Nucleus accumbens (tissue), 56 donors: ENCODE measurements around the gene EEF2.
A peak's percentile ranks its signal among the peaks of the same experiment; 100 is the strongest.
"Not testable (repeated sequence)": the region's sequence is repeated elsewhere in the genome, so short reads cannot be mapped to it uniquely, and the experiment has no call there.

Experiments
- DNase-seq, 56 donors: peaks; one replicate each; lab custom pipeline; 2025; lab: John Stamatoyannopoulos, UW

EEF2 gene

DNA sequence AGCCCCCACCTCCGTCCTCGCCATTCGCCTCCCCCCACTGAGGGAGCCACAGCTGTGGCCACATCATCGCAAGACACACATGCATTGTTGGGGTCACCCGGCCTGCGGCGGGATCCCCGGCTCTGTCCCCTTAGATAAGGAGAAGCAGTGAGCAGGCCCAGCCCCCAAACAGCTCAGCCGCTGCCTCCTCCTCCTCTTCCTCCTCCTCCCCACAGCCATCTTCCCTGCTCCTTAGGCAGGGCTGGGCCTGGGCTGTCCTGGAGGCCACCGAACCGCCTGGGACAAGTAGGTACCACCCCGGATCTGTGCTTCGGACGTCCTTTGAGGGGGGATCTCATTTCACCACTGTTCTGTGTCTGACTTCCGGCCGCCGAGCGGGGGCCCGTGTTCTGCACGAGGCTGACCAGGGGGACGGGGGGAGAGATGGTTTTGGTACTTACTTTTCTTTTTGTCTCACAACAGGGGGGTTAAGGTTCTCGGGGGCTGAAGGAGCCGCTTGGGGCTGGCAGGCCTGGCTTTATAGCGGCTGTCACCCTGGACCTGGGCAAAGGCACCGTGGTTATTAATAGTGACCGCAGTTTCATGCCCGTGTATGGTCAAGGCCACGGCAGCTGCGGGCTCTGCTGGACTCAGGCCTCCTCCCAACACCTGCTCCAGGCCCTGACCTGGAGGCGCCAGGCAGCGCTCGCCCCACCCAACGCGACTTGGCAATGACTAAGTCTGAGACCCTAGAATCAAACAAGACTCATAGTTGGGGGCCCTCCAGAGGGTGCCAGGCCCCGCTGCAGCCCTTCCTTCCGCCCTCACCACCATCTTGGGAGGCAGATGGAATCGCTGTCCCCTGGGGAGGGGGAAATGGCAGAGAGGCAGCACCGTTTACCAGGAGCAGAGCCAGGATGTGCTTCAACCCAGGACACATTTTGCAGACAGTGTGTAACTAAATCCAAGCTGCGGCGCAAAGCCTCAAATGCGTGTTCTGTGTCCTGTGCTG, 34.1 kb downstream of the EEF2 start:
- DNase-seq: no peak

DNA sequence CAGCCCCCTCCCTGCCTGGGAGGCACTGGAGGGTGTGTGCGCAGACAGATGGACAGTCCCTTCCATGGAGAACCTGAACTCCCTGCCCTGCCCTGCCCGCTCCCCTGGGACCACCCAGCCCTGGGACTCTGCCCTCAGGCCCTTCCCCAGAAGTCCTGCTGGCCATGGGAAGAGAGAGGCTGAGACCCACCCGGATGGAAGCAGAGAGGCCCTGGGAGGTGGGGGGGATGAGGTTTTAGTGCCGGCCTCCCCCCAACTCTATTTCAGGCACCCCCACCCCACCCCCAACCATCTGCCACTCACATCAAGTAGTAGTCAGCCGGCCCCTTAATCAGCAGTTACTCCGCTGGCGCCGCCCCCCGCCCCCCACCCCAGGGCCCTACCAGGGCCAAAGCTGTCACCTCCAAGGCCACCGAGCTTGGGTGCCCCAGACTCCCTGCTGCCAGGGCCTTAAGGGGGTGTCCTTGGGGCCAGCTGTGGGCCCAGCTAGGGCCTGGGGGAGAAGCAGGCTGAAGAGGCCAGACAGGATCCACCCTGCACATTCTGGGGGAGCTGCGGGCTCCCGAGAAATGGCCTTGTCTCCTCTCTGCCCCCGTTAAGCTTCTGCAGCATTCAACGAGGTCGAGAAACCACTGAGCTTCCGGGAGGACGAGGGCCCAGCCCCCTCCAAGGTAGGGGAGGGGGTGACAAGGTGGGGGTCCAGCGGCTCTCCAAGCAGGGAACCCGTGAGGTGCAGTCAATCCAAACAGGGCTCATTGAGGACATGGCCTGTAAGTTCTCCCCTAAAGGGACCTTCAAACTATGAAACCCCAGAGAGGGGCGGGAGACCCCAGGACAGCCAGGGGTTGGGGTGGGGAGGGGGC, 35.0 kb downstream of the EEF2 start:
- DNase-seq: no peak

DNA sequence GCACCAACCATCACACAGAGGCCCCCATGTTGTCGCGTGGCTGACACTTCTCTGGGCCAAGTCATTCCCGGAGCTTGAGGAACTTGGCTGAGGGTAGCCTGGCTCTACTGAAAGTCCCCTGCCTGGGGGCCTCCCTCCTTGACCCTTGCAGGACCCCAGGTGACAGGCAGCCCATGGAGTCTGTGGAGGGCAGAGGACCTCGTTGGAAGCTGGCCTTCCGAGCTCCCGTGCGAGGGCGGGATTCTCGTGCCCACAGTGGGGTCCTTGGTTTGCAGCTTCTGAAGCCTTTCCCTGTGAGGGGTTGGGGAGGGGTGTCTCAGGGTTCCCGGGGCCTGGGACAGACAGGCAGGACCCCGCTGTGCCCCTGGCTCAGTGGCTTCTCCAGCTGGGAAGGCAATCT, 36.0 kb downstream of the EEF2 start:
- DNase-seq: no peak

DNA sequence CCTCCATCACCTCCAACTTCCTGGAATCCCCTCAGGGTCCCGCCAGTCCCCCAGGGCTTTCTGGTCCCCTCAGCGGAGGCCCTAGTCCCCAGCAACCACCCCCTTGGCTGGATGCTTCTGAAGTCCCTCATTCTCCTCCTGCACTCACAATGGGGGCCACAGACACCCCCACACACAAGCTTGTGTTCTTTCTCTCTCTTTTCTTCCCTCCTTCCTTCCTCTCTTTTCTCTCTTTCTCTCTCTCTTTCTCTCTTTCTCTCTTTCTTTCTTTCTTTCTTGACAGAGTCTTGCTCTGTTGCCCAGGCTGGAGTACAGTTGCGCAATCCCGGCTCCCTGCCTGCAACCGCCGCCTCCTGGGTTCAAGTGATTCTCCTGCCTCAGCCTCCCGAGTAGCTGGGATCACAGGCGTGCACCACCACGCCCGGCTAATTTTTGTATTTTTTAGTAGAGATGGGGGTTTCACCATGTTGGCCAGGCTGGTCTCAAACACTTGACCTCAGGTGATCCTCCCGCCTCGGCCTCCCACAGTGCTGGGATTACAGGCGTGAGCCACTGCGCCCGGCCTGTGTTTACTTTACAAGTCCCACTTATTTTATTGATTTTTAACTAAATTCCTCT, 37.8 kb downstream of the EEF2 start:
- not testable (repeated sequence) for DNase-seq

DNA sequence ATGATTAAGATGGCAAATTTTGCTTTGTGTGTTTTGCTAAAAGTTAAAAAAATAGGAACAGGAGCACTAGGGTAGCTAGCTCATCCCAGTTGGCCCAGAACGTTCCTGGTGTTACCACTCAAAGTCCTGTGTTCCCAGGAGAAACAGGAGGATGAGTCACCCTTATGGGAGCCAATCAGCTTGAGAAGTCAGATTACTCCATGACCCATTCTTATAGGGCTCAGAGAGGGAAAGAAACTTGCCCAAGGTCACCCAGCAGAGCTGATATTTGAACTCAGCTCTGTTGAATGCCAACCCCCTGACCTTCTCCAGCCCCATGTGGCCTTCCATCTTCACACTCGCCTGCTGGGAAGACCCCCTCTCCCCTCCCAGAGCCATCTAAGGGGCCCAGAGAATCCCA, 39.4 kb downstream of the EEF2 start:
- DNase-seq: no peak

DNA sequence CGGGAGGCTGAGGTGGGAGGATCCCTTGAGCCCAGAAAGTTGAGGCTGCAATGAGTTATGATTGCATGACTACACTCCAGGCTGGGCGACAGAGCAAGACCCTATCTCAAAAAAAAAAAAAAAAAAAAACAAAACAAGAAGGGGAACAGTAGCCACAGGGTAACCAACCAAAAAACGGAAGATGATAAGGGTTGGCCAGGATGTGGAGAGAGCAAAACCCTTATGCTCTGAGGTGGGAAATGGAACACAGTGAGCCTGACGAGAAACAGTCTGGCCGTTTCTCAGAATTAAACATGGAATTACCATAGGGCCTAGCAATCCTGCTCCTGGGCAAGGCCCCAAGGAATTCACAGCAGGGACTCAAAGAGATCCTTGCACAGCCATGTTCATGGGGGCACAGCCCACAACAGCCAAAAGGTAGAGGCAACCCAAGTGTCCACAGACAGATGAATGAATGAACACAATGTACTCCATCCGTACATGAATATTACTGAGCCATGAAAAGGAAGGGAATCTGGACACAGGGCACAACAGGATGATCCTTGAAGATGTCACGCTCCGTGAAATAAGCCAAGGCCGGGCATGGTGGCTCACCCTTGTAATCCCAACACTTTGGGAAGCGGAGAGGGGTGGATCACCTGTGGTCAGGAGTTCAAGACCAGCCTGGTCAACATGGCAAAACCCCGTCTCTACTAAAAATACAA, 41.1 kb downstream of the EEF2 start:
- DNase-seq: no peak

DNA sequence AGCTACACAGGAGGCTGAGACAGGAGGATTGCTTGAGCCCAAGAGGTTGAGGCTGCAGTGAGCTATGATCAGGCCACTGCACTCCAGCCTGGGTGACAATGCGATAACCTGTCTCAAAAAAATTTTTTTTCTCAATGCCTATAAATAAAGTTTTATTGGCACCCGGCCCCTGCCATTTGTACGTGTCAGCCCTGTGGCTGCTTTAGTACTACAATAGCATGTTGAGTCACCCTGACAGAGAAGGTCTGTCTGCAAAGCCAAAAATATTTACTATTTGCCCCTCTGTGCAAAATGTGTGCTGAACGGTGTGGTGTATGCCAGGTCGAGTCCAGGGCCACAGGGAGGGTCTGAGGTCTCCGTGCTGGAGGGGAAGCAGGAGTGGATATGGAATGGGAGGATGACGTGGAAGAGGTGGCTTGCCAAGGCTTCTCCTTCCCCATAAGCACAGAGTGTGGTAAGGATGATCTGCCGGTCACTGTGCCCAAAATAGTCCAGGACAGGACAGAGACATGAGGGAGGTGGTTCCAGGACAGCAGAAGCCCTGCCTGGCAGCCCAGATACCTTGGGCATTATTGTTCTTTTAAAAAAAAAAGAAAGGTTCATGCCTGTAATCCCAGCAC, 42.4 kb downstream of the EEF2 start:
- no peak for DNase-seq

DNA sequence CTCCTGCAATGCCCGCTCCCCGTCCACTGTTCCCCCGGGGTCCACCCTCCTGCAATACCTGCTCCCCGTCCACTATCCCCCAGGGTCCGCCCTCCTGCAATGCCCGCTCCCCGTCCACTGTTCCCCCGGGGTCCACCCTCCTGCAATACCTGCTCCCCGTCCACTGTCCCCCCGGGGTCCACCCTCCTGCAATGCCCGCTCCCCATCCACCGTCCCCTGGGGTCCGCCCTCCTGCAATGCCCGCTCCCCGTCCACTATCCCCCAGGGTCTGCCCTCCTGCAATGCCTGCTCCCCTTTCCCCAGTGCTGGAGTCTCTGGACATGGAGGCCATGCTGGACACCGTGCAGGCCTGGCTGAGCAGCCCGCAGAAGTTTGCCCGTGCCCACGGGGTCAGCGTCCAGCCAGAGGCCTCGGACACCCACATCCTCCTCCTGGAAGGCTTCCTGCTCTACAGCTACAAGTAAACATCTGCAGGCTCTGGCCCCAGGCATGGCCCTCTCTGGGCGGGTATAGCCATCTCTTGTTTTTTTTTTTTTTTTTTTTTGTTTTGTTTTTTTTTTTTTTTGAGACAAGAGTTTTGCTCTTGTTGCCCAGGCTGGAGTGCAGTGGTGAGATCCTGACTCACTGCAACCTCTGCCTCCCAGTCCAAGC, 46.8 kb downstream of the EEF2 start:
- not testable (repeated sequence) for DNase-seq

DNA sequence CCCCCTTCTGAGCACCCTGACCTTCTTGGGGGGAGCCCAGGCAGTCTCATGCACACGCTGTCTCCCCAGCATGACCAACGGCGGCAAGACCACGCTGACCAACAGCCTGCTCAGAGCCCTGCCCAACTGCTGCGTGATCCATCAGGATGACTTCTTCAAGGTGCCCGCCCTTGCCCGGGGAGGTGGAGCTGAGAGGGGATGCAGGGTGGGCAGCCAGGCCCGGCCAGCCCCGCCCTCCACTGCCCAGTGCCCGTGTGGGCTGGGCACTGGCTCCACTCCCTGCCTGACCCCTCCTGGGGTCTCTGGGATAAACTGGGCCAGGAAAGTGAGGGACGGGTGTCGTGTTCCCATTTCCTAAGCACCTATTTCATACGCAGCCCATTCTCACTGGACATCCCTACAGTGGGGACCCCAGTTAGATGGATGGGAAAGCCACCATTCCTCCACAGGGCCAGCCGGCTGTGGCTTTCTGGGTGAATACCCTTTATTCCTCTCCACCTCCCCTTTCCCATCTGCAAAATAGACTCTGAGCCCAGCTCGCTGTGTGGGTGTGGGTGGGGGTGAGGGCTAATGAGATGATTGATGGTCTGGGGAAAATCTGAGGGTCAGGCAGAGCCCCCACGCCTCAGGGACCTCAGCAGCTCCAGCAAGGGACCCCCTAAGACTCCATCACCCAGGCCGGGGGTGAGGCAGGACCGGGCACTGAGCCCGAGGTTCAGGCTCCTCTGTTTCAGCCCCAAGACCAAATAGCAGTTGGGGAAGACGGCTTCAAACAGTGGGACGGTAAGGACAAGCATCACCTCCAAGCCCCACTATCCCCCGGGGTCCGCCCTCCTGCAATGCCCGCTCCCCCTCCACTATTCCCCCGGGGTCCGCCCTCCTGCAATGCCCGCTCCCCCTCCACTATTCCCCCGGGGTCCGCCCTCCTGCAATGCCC, 48.5 kb downstream of the EEF2 start:
- DNase-seq: no peak

DNA sequence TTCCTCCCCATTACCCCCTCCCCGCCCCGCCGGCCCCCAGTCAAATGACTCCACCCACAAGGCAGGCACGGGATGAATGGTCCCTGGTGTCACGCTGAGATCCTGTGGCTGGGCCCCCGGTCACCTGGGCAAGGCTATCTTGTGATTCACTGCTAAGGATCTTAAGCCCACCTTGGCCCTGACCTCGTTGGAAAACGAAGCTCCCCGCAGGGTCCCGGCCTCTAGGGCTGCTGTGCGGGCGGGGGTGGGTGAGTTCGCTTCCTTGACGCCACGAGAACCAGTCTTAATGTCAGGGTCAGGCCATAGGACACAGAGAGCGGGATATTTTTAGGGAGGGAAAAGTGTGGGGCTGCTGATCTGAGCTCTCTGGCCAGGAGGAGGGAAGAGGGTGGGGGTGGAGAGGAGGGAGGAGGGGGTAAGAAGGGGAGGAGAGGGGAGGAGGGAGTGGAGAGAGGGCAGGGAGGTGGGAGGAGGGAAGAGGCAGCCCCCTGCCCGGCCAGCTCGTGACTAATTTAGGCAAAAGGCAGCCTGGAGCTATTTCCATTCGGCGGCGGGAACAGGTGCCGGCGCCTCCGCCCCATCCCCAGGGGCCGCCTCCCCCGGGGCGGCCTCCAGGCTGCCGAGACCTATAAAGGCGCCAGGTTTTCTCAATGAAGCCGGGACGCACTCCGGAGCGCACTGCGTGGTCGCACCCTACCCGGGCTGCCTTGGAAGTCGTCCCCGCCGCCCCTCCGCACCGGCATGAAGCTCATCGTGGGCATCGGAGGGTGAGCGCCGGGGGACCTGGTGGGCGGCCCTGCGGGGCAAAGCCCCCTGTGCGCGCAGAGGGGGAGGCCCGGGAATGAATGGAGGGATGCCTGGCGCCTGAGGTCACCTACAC, 52.1 kb downstream of the EEF2 start, which contains the start of gene NMRK2:
Gene NMRK2 (plus strand): TSS at position 139 of the 880 bp plus-strand sequence. CDS start 603 bp downstream, at position 742.
- DNase-seq: peak in 1 of 56 donors; percentile 57

DNA sequence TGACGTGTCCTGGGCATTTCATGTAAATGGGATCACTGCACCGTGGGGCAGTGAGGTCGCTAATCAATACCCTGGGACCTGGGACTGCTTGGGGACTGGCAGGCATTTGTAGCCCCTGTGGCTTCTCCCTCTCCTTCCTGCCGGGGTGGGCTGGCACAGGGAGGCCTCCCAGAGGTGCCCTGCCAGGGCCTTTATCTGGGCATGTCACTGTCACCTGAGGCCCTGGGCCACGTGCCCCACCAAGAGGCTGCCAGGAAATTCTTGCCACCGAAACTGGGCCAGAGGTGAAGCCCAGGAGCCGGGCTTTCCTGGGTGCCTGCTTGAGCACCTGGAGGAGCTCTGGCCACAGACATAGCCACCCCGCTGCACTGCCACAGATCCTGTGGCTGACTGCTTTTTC, 54.2 kb downstream of the EEF2 start:
- DNase-seq: no peak
